Peyer's patch (tissue), 4 donors: ENCODE data around the gene BRD3.

ENCODE experiments used
- POLR2A ChIP-seq, 2 donors: fragments of 450-650 bp; IDR thresholded peaks; one replicate each; pipeline ENCODE4 v1.5.1; 2017; ENCODE audit warnings: antibody characterized with exemption in 2 of 2, mild to moderate bottlenecking in 2 of 2, moderate library complexity in 2 of 2
- TF ChIP-seq, protein P1 (sequence below), 6 experiments: fragments of 450-650 bp in 4 of 6; fragments of 200-600 bp in 2 of 6; sonication (generic) in 1 of 6; IDR thresholded peaks; one replicate each; pipeline ENCODE4 v1.5.1; 2017 to 2019; ENCODE audit warnings: antibody characterized with exemption in 6 of 6, mild to moderate bottlenecking in 3 of 6, moderate library complexity in 1 of 6

GRCh38 chr9:134024828-134025605 is 42.8 kb downstream of the BRD3 start, which contains the start of gene BRD3OS:
- TF ChIP-seq, protein P1, sequence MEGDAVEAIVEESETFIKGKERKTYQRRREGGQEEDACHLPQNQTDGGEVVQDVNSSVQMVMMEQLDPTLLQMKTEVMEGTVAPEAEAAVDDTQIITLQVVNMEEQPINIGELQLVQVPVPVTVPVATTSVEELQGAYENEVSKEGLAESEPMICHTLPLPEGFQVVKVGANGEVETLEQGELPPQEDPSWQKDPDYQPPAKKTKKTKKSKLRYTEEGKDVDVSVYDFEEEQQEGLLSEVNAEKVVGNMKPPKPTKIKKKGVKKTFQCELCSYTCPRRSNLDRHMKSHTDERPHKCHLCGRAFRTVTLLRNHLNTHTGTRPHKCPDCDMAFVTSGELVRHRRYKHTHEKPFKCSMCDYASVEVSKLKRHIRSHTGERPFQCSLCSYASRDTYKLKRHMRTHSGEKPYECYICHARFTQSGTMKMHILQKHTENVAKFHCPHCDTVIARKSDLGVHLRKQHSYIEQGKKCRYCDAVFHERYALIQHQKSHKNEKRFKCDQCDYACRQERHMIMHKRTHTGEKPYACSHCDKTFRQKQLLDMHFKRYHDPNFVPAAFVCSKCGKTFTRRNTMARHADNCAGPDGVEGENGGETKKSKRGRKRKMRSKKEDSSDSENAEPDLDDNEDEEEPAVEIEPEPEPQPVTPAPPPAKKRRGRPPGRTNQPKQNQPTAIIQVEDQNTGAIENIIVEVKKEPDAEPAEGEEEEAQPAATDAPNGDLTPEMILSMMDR (IDR thresholded peaks at IDR 0.05): no peak
- no peak for TF ChIP-seq POLR2A (IDR thresholded peaks at IDR 0.05)
